ENCODE results near the gene MT4.

- no peak for TF ChIP-seq CTCF (conservative IDR thresholded peaks at IDR 0.05; ENCODE audit: low read depth, low read length)
- no peak for TF ChIP-seq EZH2phosphoT487 (IDR thresholded peaks at IDR 0.05; ENCODE audit: borderline replicate concordance, low read length)
Measured at GRCh38 chr16:56605475-56605874, 40.6 kb downstream of the MT4 start.
